ENCODE results near the gene ZNF883. TPM values are rescaled to one million over a fixed set of nuclear protein-coding genes. Genes with fewer than 3 reads are reported as not detected.

Gene ZNF883
- total and polyA plus RNA-seq, 4 donors: 0.03 to 0.23 (median 0.10) TPM

- Histone ChIP-seq H3K27ac (ENCODE audit: low read depth in 1 of 2, low read length in 2 of 2) (no peak overlapping the region), H3K4me3 (ENCODE audit: low read depth in 1 of 3, low read length in 3 of 3) (no peak overlapping the region), H3K4me1 (ENCODE audit: control insufficient read depth in 4 of 4, insufficient read depth in 4 of 4, low read length in 3 of 4) (no peaks in the 10 kb centered on the region), H3K9me3 (ENCODE audit: control insufficient read depth in 4 of 4, low read length in 3 of 4) (peaks cover 0 to 2% (median 0%) of the 10 kb centered on the region in 4 donors), H3K36me3 (ENCODE audit: control insufficient read depth in 4 of 4, insufficient read depth in 3 of 4, low read depth in 1 of 4, low read length in 3 of 4) (no peaks in the 10 kb centered on the region), H3K9ac (ENCODE audit: low read depth in 1 of 2, low read length in 2 of 2) (no peak overlapping the region), H3K27me3 (ENCODE audit: control insufficient read depth in 4 of 4, insufficient read depth in 4 of 4, low read length in 3 of 4) (peaks cover 0 to 2% (median 0%) of the 10 kb centered on the region in 4 donors)
- no peak for TF ChIP-seq GABPA (IDR thresholded peaks at IDR 0.05 in 1 of 2, conservative IDR thresholded peaks at IDR 0.05 in 1 of 2)
- no peak for TF ChIP-seq TAF1 (conservative IDR thresholded peaks at IDR 0.05)
- TF ChIP-seq JUND (IDR thresholded peaks at IDR 0.05): no peak
- 45% methylated on average over 4 of the region's 4 CpGs for WGBS
- DNase-seq (ENCODE audit: low spot score): no peak
Measured at GRCh38 chr9:112969730-112970129, 42.3 kb downstream of the ZNF883 start.

GRCh38 chr9:112955550-112955949, 56.4 kb downstream of the ZNF883 start:
- Histone ChIP-seq H3K27ac (ENCODE audit: low read depth in 1 of 2, low read length in 2 of 2) (no peak overlapping the region), H3K9me3 (ENCODE audit: control insufficient read depth in 4 of 4, low read length in 3 of 4) (peaks cover 0 to 11% (median 2%) of the 10 kb centered on the region in 4 donors), H3K4me3 (ENCODE audit: low read depth in 1 of 3, low read length in 3 of 3) (no peak overlapping the region), H3K27me3 (ENCODE audit: control insufficient read depth in 4 of 4, insufficient read depth in 4 of 4, low read length in 3 of 4) (peaks cover 0 to 5% (median 1%) of the 10 kb centered on the region in 4 donors), H3K36me3 (ENCODE audit: control insufficient read depth in 4 of 4, insufficient read depth in 3 of 4, low read depth in 1 of 4, low read length in 3 of 4) (no peaks in the 10 kb centered on the region), H3K9ac (ENCODE audit: low read depth in 1 of 2, low read length in 2 of 2) (no peak overlapping the region), H3K4me1 (ENCODE audit: control insufficient read depth in 4 of 4, insufficient read depth in 4 of 4, low read length in 3 of 4) (no peaks in the 10 kb centered on the region)
- DNase-seq (ENCODE audit: low spot score): no peak
- TF ChIP-seq FOXA1 (IDR thresholded peaks at IDR 0.05) (no peak), TAF1 (conservative IDR thresholded peaks at IDR 0.05) (no peak), REST (IDR thresholded peaks at IDR 0.05) (no peak), RXRA (IDR thresholded peaks at IDR 0.05) (no peak), HNF4G (IDR thresholded peaks at IDR 0.05) (no peak), JUND (IDR thresholded peaks at IDR 0.05) (no peak), SP1 (IDR thresholded peaks at IDR 0.05) (no peak), HNF4A (conservative IDR thresholded peaks at IDR 0.05) (no peak), YY1 (IDR thresholded peaks at IDR 0.05) (no peak)
- TF ChIP-seq, protein P1, sequence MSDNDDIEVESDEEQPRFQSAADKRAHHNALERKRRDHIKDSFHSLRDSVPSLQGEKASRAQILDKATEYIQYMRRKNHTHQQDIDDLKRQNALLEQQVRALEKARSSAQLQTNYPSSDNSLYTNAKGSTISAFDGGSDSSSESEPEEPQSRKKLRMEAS (IDR thresholded peaks at IDR 0.05): no peak
- WGBS: 61% methylated on average over 1 of the region's 1 CpG

DNA sequence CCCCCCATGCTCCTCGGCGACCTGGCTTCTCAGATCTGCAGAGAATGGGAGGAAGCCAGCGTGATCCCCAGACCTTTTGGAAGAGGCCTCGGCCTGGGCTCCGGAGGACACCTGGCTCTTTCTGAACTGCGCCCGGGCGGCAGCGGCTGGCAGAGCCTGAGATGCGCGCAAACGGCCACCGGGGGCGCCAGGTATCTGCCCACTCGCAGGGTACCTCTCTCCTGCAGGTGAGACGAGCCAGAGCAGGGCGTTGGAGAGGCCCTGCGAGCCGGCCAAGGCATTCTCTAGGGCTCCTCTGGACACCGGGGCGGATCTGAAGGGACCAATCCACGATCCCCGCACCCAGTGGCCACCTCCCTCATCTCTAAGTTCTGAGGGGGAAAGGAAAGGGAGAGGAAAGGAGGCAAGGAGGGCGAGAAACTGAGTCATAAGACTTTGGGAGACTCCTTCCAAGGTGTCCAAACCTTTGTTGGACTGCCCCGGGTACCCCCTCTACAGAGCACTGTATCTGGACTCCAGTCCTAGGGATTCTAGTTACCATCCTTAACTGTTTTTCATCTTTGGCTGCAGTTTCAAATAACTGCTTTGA, 66.3 kb downstream of the ZNF883 start:
- H3K27ac ChIP-seq (ENCODE audit: low read depth in 1 of 2, low read length in 2 of 2): no peak overlapping the region
- no peaks in the 10 kb centered on the region for H3K36me3 ChIP-seq (ENCODE audit: control insufficient read depth in 4 of 4, insufficient read depth in 3 of 4, low read depth in 1 of 4, low read length in 3 of 4)
- no peak overlapping the region for H3K4me3 ChIP-seq (ENCODE audit: low read depth in 1 of 3, low read length in 3 of 3)
- H3K9me3 ChIP-seq (ENCODE audit: control insufficient read depth in 4 of 4, low read length in 3 of 4): peaks cover 3 to 23% (median 10%) of the 10 kb centered on the region in 4 donors
- H3K4me1 ChIP-seq (ENCODE audit: control insufficient read depth in 4 of 4, insufficient read depth in 4 of 4, low read length in 3 of 4): no peaks in the 10 kb centered on the region
- WGBS: 30% methylated on average over 25 of the region's 25 CpGs
- peaks cover 0 to 5% (median 1%) of the 10 kb centered on the region in 4 donors for H3K27me3 ChIP-seq (ENCODE audit: control insufficient read depth in 4 of 4, insufficient read depth in 4 of 4, low read length in 3 of 4)
- TF ChIP-seq ATF3 (IDR thresholded peaks at IDR 0.05) (no peak), SP1 (IDR thresholded peaks at IDR 0.05) (no peak), HNF4A (conservative IDR thresholded peaks at IDR 0.05) (no peak), TAF1 (conservative IDR thresholded peaks at IDR 0.05) (no peak), JUND (IDR thresholded peaks at IDR 0.05) (no peak), NR2F2 (IDR thresholded peaks at IDR 0.05) (no peak)
- TF ChIP-seq, protein P1 (IDR thresholded peaks at IDR 0.05): no peak
- no peak for DNase-seq (ENCODE audit: low spot score)
- no peak overlapping the region for H3K9ac ChIP-seq (ENCODE audit: low read depth in 1 of 2, low read length in 2 of 2)
